HG03159 (cell line): ENCODE results near the gene APC.

ENCODE experiments used
- ATAC-seq: cut with Tn5 transposase; IDR thresholded peaks from one replicate; pipeline ENCODE4 v1.9.1; 2021; ENCODE audit warnings: mild to moderate bottlenecking, moderate library complexity; ENCODE audit not compliant: unreplicated experiment

Gene APC

GRCh38 chr5:112892776-112893175 lies 155.1 kb downstream of the APC start:
- ATAC-seq = no peak

- no peak for ATAC-seq
Observed at GRCh38 chr5:112895682-112896081, 158.0 kb downstream of the APC start.
